HG03039 (cell line): ENCODE measurements around the gene KCNJ6.
"Not testable (repeated sequence)": the region's sequence is repeated elsewhere in the genome, so short reads cannot be mapped to it uniquely, and the experiment has no call there.

Source experiments
- ATAC-seq: cut with Tn5 transposase; IDR thresholded peaks from one replicate; pipeline ENCODE4 v1.9.1; 2021; ENCODE audit warnings: mild to moderate bottlenecking, moderate library complexity; ENCODE audit not compliant: unreplicated experiment

Gene KCNJ6

DNA sequence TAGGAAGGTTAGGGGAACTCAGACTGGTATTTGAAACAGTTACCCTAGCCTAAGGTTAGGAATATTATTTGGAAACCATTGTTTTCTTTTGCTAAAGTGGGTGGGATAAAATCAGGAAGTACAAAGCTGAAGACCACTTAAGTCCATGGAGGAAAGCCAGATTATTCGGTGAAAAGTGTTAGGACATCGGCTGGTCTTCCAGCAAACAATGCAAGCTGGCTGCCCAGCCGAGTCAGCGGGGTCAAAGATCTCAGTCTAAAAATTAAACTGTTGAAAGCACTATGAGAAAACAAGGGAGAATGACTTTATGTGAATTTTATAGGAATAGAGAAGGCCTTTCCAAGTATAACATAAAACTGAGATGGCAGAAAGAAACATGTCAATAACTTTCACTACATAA, 231.7 kb downstream of the KCNJ6 start:
- ATAC-seq: no peak

DNA sequence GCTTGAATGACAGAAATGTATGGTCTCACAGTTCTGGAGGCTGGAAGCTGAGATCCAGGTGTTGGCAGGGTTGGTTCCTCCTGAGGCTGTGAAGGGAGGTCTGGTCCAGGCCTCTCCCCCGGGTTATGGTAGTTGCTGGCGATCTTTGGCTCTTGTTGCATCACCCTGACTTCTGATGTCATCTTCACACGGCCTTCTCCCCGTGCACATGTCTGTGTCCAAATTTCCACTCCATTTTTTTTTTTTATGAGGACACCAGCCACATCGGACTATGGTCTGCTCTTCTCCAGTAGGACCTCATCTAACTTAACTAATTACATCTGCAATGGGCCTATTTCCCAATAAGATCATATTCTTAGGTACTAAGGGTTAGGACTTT, 232.2 kb downstream of the KCNJ6 start:
- ATAC-seq: no peak

- no peak for ATAC-seq
Observed at GRCh38 chr21:37683396-37684114, 232.7 kb downstream of the KCNJ6 start.

DNA sequence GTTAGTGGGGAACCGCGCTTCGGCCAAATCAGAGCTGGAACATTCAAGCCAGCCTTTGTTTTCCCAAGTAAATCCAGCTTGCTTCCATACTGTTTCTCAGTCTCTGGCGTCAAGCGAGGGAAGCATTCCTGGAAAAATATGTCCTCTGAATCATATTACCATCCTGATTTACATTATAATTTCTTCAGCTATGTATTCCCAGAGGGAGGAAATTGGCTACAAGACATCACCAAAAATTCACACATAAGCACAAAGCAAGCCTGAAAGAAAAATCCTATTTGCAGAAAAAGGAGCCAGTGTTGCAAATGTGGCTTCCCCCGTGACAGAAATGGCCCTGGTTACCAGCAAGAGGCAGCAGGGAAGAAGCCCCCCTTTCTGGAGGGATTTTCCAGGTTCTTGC, 233.3 kb downstream of the KCNJ6 start:
- ATAC-seq: no peak

- no peak for ATAC-seq
Observed at GRCh38 chr21:37677006-37677405, 239.3 kb downstream of the KCNJ6 start.

GRCh38 chr21:37675202-37675801, 241.0 kb downstream of the KCNJ6 start:
- ATAC-seq: no peak

GRCh38 chr21:37673801-37674575, 242.3 kb downstream of the KCNJ6 start:
- no peak for ATAC-seq

DNA sequence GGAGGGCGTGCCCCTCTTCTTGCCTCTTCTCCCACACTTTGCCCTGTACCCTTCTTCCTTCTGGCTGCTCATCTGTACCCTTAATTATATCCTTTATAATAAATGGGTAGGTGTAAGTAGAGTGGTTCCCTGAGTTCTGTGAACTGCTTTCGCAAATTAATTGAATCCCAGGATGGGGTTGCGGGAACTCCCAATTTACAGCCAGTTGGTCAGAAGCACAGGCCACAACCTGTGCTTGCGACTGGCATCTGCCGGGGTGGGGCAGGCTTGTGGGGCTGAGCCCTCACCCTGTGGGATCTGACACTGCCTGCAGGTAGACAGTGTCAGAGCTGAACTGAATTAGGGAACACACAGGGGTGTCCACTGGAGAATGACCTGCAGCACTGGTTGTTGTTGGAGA, 244.9 kb downstream of the KCNJ6 start:
- no peak for ATAC-seq

DNA sequence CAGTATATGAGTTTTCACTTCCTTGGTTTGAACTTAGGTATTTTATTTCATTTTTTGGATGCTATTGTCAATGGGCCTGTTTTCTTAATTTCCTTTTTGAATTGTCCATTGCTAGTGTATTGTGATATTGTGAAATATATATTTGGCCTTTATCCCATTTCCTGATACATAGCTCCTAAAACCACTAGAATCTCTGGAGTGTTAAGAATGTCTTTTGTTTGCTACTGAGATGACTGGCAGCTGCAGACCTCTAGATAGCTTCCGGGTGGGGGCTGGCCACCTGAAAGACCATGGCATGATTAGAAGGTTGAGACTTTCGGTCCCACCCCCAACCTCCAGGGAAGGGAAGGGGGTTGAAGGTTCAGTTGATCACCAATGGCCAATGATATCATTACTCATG, 245.4 kb downstream of the KCNJ6 start:
- ATAC-seq: no peak

DNA sequence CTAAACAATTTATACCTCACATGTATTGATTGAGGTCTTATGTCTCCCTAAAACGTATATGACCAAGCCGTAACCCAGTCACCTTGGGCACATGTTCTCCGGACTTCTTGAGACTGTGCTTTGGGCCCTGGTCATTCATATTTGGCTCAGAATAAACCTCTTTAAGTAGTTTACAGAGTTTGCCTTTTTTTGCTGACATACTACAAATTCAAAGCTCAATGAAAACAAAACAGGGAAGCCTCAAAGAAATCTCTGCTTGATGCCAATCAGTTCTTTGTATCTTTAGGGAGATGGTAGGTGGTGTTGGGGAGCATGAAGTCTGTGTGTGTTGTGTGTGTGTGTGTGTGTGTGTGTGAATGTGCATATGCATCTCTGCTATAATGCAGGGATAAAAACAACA, 247.0 kb downstream of the KCNJ6 start:
- ATAC-seq: no peak

DNA sequence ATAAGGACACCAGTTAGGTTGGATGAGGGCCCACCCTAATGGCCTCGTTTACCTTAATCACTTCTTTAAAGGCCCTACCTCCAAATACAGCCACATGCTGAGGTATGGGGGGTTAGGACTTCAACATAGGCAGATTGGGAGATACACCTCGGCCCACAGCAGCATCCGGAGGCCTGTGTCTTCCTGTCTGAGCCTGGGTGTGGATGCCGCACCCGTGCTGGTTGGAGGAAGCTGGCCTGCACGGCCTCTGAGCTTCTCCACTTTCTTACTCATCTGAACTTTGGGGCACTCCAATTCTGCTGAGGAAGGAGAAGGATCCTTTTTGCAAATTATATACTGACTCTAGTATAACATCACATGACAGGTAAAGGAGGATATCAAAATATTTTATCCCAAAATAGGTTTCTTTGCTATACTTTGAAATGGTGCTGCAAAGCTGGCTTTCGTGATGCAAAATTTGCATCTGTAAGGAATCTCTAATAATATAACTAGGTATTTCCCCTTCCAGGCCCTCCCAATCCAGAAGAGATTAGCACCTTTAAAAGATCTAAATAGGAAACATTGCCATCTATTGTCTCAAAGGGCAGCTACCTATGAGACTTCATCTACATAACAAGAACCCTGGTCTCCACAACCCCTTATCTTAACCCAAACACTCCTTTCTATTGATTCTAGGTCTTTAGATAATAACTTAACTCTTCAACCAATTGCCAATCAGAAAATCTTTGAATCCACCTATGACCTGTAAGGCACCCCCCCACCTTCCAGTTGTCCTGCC, 247.6 kb downstream of the KCNJ6 start:
- ATAC-seq: no peak

- ATAC-seq: no peak
Observed at GRCh38 chr21:37667380-37667779, 248.9 kb downstream of the KCNJ6 start.

DNA sequence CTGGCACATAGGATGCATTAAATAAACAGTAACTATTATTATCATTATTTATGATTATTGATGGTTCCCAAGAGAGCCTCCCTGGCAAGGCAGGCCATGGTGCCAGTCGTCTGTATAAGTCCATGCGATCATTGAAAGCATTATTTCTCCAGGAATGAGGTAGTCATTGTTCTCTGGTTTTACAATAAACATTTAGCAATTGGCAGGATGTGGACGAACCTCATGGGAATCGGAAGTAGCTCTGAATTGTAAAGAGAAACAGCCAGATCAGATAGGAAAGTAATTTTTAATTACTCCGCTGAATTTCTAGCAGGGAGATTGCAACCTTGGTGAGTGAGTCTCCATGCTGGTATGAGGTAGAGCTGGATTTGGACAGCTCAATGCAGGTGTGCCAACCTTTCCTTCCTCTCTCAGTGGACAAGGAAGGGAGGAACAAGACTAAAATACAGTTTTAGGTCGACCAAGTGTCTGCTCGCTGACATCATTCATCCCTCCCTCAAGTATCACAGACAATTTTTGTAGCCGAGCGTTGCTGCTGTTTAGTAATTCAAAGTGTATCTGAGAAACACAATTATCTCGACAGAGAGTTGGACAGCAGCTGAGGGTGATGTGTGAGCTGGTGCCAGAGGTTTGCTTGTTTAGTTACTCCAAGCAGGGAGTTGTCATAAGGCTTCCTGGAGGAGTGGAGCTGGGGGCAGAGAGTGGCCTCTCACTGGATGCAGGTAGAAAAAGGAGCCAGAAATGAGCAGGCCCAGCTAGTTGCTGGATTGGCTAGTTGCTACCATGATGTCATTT, 250.8 kb downstream of the KCNJ6 start:
- no peak for ATAC-seq

GRCh38 chr21:37662227-37662626, 254.0 kb downstream of the KCNJ6 start:
- ATAC-seq: not testable (repeated sequence)

- ATAC-seq: no peak
Observed at GRCh38 chr21:37660709-37661108, 255.5 kb downstream of the KCNJ6 start.

- ATAC-seq: no peak
Observed at GRCh38 chr21:37659874-37660273, 256.4 kb downstream of the KCNJ6 start.

- no peak for ATAC-seq
Observed at GRCh38 chr21:37658817-37659458, 257.3 kb downstream of the KCNJ6 start.

DNA sequence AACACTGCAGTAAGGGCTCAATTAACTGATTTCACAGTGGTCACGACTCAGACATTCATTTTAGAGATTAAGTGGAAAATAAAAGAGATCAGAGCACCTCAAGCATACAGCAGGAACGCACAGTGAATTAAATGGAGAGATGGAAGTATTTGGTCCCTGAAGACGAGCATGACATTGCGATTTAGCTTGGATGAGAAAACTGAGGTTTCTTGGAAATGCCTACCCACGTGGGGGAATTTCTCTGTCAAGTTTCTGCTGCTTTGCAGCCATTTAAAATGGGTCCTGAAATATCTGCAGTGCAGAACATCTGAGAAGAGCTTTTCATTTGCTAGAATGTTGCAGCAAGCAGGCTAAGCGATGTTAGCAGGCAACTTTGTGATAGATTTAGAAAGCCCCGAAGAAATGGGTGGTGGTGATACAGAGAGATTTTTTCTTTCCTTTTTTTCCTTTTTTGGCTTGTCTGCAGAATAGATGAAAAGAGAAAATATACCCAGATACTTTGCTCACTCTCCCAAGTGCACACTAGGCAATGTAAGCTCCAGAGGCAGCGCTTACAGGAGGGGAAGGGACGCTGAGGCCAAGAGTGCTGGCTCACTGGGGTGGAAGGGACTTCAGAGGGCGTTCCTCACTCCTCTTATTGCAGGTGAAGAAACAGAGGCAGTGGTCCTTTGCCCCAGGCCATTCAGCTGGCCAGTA, 258.0 kb downstream of the KCNJ6 start:
- no peak for ATAC-seq

DNA sequence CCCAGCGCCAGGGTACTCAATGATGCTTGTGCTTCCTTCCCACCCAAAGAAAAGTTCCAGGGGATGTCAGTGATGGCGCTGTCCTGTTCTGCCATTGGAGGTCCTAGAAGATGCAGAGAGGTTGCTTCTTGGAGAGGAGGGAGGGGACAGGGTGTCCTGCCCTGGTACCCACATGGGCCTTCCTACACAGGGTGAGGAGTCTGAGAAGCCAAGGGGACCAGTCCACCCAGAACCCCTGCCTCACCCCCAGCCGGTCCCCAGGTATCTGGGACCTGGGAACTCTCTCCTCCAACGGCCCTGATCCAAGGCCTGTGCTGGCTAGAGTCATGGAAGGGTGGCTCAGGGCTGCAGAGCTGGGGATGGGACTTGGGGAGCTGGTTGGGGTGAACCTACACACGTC, 259.4 kb downstream of the KCNJ6 start:
- ATAC-seq: no peak
